Erythroblast (primary cell): Measurements from ENCODE around the gene UFC1.

ENCODE experiments used
- DNase-seq, 2 experiments: peaks; one replicate each; lab custom pipeline; 2025; lab: John Stamatoyannopoulos, UW
- GATA1 ChIP-seq: IDR thresholded peaks from 2 replicates; pipeline ENCODE4 v1.6.1; 2011; ENCODE audit warnings: low read depth, mild to moderate bottlenecking, control low read depth, low read length, moderate library complexity
- POLR2A ChIP-seq: IDR thresholded peaks from 2 replicates; pipeline ENCODE4 v1.6.1; 2011; ENCODE audit warnings: mild to moderate bottlenecking, low read length

UFC1 gene

GRCh38 chr1:161127649-161128048 lies 26.1 kb upstream of the UFC1 start:
- TF ChIP-seq GATA1 (no peak), POLR2A (peak; percentile 19)
- no peak for DNase-seq

- TF ChIP-seq POLR2A (no peak), GATA1 (no peak)
Observed at GRCh38 chr1:161128591-161129420, 25.0 kb upstream of the UFC1 start.

GRCh38 chr1:161130266-161130665 lies 23.5 kb upstream of the UFC1 start:
- DNase-seq = no peak
- no peak for TF ChIP-seq POLR2A
- TF ChIP-seq GATA1 = no peak

More at GRCh38 chr1:161128591-161129420, 25.0 kb upstream of the UFC1 start:
- DNase-seq = peak in 1 of 2 experiments; percentile 15

GRCh38 chr1:161131523-161132409 lies 22.0 kb upstream of the UFC1 start:
- TF ChIP-seq POLR2A (no peak), GATA1 (no peak)
- DNase-seq = peak; percentile 36 to 51

GRCh38 chr1:161132410-161133219 lies 21.2 kb upstream of the UFC1 start, which contains the start of gene DEDD:
Gene DEDD, minus strand, starts transcription at chr1:161132667. Its CDS starts 8,205 bp downstream, at chr1:161124462.
- DNase-seq = peak; percentile 93 to 94
- no peak for TF ChIP-seq GATA1
- TF ChIP-seq POLR2A = peak; percentile 59

GRCh38 chr1:161133220-161133740 lies 20.5 kb upstream of the UFC1 start:
- peak; percentile 40 to 54 for DNase-seq
- no peak for TF ChIP-seq POLR2A
- no peak for TF ChIP-seq GATA1

- TF ChIP-seq POLR2A = no peak
- TF ChIP-seq GATA1 = no peak
- no peak for DNase-seq
Observed at GRCh38 chr1:161137881-161138280, 15.9 kb upstream of the UFC1 start.

GRCh38 chr1:161138431-161138830 lies 15.3 kb upstream of the UFC1 start:
- no peak for DNase-seq
- TF ChIP-seq POLR2A (no peak), GATA1 (no peak)

- TF ChIP-seq POLR2A (no peak), GATA1 (no peak)
- peak; percentile 63 to 80 for DNase-seq
Observed at GRCh38 chr1:161139766-161140165, 14.0 kb upstream of the UFC1 start.

GRCh38 chr1:161140755-161141400 lies 12.9 kb upstream of the UFC1 start:
- no peak for TF ChIP-seq POLR2A
- TF ChIP-seq GATA1 = no peak
- DNase-seq = no peak

GRCh38 chr1:161145832-161146231 lies 7.9 kb upstream of the UFC1 start:
- no peak for DNase-seq
- TF ChIP-seq GATA1 (no peak), POLR2A (no peak)

GRCh38 chr1:161153176-161153575 lies 602 bp upstream of the UFC1 start:
- TF ChIP-seq POLR2A (no peak), GATA1 (no peak)
- no peak for DNase-seq
